GM21619 (cell line): Measurements from ENCODE around the gene BCL7C.
"Not testable (repeated sequence)": the region's sequence is repeated elsewhere in the genome, so short reads cannot be mapped to it uniquely, and the experiment has no call there.

Experiments used
- ATAC-seq: cut with Tn5 transposase; IDR thresholded peaks from one replicate; pipeline ENCODE4 v1.9.1; 2021; ENCODE audit not compliant: unreplicated experiment

The BCL7C gene

DNA sequence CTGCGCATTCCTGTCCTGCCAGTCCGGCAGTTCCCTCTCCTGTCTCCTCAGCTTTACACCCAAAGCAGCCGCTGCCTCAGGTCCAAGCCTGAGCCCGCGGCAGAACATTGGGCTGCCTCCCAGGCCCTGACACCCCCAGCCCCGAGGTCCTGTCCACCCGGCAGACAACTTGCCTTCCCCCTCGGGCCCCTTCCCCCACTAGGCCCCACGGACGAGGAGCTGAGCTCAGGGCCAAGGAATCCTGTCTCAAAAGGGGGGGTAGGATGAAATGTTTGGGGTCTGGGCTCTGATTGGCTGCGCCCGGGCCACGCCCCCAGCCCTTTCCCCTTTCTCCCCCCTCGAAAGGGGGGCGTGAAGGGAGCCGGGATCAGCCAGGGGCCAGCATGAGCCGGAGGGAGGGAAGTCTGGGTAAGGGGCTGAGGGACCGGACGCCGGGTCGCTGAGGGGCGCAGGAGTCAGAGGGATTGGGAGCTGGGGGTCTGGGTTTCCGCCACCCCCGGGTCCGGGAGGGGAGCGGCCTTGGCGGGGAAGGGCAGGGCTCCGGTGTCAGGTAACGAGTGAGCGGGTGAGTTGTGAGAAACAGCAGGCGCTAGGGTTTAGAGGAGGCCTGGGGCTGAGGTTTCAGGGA is 2.5 kb upstream of the BCL7C start, which contains the start of gene CTF1:
TSS of gene CTF1 (plus strand) at position 354 of the 628 bp plus-strand sequence. CDS start at position 384, 30 bp downstream.
- ATAC-seq, result no peak

GRCh38 chr16:30895627-30896260 is 1.9 kb upstream of the BCL7C start:
- ATAC-seq, result no peak

DNA sequence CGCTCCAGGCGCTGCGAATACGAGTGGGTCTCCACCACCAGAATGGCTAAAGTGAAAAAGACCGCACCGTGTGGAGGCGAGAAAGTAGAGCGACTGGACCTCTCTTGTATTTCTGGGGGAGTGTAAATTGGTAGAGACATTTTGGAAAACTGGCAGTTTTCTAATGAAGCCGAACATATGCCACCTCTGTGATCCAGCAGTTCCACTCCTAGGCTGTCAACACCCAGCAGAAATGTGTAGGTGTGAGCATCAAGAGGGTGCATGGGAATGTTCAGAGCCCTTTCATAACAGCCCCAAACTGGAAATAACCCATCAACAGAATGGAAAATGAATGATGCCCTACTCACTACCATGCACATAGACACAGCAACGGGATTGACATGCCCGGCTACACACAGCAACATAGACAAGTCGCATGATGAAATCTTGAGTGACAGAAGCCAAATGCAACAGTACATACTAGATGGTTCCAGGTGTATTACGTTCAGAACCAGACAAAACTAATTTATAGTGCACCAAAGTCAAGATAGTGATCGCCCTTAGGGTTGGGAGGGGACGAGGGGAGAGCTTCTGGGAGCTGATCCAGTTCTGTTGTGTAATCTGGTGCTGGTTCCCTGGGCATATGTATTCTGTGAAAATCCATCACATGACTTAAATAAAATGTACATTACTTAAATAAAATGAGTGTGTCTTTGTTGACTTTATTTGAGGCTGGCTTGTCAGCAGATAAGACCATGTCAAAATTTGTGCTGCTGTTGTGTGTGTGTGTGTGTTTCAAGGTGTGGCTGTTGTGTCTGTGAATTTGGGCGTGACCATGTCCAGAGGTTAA is 877 bp upstream of the BCL7C start:
- ATAC-seq, result no peak

DNA sequence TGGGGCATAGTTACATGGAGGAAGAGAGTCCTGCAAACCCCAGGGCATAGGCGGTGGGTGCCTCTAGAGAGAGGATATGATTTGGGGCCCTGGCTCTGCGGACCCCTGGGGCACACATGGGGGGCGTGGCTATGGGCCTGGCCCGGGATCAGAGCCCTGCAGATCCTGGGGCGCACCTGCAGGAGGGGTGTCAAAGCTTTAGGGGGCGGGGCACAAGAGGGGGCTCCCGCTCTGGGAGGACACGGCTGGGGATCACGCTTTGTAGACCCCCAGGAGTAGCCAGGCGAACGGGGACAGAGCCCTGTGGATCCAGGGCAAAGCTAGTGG is 497 bp downstream of the BCL7C start:
- peak; percentile 12 for ATAC-seq

DNA sequence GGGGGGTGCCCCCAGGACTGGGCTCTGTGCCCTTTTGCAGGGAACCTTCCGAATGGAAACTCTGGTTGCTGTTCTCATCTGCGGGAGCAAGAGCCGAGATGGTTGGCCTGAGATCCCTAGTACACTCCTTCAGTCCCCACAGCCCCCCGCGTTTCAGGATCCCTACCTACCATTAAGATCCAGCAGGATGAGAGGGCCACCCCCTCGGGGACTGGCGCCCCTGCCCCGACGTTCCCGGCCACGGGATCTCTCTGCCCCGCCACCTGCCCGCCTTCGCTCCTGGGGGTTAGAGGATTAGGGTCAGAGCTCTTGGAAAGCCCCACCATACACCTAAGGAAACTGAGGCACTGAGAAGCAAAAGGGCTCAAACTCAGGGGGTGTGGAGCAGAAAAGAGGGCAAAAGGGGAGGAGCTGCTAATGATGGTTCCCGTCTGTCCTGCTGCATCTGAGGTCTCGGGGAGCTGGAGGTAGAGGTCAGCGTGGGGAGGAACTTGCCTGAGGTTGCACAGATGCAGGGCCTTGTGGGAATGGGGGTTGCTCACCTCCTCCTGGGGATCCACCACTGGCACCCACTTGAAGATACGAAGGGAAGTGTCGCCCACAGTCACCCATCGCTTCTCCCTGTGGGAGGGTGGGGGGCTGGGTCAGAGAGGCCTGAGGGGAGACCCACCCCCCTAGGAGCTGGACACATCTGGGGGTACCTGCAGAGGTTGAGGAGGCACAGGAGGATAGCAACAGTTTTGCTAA is 1.0 kb downstream of the BCL7C start:
- no peak for ATAC-seq

DNA sequence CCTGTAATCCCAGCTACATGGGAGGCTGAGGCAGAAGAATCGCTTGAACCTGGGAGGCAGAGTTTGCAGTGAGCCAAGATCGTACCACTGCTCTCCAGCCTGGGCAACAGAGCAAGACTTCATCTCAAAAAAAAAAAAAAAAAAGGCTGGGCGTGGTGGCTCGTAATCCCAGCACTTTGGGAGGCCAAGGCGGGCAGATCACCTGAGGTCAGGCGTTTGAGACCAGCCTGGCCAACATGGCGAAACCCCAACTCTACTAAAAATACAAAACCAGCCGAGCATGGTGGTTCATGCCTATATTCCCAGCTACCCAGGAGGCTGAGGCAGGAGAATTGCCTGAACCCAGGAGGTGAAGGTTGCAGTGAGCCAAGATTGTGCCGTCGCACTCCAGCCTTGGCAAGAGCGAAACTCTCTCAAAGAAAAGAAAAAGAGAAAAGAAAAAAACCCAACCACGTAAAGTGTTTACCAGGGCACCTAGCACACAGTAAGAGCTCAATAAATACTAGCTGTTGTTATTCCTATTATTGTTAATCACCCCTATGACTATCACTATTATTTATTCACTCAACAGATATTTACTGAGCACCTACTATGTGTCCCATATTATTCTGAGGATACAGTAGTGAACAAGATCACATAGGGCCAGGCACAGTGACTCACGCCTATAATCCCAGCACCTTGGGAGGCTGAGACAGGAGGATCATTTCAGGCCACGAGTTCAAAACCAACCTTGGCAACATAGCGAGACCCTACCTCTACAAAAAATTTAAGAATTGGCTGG is 2.6 kb downstream of the BCL7C start:
- not testable (repeated sequence) for ATAC-seq

DNA sequence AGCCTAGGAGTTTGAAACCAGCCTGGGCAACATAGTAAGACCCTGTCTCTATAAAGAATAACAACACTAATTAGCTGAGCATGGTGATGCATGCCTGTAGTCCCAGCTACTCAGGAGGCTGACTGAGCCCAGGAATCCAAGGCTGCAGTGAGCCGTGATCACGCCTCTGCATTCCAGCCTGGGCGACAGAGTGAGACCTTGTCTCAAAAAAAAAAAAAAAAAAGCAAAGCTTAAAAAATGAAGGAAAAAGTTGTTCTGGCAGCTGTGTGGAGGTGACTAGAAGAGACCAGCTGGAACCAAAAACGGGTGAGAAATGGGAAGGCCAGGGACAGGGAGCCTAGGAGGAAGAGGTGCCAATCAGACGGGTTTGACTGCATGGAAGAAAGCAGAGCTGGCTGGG is 4.2 kb downstream of the BCL7C start:
- ATAC-seq, result no peak

DNA sequence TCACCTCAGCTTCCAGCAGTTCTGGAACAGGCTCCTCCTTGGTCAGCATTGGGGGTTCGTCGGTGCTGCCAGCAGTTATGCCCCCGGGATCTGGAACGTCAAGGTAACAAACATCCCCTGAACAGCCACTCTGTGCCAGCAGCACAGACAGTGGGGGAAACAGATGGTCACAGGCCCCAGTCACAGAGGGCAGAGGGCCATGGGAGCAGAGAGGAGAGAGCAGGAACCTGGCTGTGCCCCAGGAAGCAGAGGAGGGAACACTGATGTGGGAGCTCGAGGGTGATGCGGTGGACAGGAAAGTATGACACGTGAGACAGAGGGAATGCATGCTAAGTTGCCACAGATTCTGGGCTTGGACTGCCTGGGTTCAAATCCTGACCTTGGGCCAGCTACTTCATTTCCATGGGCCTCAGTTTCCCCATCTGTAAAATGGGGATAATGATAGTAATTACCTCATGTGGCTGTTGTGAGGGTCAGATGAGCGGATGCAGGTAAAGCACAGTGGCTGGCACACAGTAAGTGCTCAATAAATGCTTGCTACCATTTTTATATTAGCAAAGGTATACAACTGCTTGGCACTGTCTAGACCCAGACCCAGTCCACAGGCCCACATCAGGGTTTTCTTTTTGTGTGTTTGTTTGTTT is 4.9 kb downstream of the BCL7C start:
- no peak for ATAC-seq

DNA sequence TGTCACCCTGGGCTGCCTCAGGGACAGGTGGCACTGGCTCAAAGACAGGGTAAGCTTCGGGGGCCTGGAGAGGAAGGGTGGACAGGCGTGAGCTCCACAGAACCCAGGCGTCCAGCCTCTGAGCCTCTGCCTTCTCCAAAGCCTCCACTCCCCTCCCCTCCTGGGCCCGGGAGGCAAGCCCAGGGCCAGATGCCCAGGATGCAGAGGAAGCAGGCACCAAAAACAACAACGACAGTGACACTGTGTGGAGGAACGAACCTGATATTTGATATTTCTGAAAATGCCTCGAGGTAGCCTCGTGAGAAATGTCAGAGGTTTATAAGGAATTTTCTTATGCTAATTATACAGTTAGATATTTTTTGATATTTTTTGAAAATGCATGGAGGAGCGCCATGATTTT is 6.0 kb downstream of the BCL7C start:
- ATAC-seq, result no peak

DNA sequence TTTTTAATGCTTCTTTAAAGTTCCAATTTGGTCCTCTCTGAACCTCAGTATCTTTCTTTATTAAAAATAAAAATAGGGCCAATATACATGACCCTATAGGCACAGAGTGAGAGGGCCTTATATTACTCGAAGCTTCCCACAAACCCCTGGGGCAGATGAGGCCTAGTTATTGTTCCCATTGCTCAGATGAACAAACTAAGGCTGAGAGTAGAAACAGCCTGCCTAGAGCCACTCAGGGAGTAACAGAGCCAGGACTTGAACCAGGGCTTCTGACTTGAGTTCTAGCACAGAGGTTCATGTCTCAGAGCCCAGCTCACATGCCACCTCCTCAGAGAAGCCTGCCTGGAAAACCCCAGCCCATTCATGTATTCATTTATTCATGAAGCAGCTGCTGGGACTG is 7.7 kb downstream of the BCL7C start:
- no peak for ATAC-seq

GRCh38 chr16:30885196-30885595 is 8.7 kb downstream of the BCL7C start:
- no peak for ATAC-seq

- no peak for ATAC-seq
Measured at GRCh38 chr16:30884760-30885159, 9.1 kb downstream of the BCL7C start.

DNA sequence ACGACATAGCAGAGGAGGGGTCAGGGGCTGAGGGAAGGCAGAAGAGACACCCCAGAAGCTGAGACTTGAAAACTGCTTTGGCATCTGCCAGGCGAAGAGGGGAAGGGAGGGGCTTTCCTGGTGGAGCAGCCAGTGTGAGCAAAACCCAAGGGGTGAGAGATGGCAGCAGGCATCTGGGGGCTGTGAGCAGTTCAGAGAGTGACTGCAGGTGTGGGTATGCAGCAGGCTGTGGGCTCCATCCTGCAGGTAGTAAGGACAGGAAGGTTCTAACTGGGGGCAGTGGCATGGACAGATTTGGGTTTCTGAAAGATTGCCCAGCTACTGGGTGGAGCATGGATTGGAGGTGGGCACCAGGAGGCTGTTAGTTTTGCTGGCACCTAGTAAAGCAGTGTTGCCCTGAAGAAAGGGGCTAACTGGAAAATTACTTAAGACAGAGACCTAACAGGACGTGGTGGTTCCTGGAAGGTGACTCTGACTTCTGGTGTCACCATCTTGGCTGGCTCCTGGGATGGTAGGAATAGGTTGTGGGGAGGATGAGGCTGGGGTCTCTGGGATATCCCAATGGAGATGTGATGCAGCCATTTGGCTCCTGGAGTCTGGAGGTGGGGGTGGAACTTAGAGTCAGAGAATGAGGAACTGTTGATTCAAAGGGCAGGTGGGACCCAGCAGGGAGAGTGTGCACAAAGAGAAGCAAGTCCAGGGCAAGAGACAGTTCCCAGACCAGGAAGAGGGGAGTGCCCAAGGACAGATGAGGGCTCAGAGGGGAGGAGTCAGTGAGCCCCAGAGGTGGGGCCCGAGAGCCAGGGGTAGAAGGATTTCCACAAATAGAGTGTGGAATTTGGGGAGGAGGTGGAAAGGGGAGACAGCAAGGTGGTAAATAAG is 11.2 kb downstream of the BCL7C start:
- ATAC-seq, result no peak

- ATAC-seq, result no peak
Measured at GRCh38 chr16:30876867-30877266, 17.0 kb downstream of the BCL7C start.

DNA sequence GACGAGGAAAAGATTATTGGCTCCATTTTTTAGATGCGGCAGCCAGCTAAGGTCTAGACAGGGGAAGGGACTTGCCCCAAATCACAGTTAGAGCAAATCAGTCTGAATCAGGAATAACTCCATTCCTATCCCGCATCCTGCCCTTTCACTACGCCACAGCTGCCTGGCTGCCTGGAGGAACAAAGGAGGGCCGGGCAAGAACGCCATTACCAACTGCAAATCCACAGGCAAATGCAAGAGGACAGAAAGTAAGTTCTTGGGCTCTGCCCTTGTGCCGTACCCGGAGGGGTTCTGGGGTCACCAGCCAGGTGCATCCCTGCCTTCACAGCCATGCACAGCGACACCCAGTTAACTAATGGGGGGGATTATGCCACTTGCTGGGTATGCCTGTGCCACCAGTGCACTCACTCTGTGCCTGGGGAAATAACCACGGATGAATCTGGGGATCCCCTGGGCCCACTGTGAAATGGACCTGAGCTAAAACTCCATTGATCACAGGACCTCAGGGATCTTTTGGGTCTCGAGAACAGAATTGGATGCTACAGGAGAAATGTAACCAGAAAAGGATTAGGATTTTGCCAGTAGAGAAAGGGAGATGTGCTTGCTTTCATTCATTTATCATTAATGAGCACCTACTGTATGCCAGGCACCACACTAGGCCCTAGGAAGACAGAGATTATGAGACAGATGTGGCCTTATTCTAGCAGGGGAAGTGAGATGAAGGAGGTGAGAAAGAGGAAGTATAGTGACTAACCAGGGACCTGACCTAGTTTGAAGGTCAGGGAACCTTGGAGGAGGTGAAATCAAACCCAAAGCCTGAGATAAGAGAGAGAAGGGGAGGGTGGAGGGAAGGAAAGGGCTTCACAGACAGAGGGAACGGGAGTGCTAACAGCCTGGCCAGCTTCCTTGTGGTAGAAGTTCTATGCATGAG is 17.7 kb downstream of the BCL7C start:
- ATAC-seq, result no peak

DNA sequence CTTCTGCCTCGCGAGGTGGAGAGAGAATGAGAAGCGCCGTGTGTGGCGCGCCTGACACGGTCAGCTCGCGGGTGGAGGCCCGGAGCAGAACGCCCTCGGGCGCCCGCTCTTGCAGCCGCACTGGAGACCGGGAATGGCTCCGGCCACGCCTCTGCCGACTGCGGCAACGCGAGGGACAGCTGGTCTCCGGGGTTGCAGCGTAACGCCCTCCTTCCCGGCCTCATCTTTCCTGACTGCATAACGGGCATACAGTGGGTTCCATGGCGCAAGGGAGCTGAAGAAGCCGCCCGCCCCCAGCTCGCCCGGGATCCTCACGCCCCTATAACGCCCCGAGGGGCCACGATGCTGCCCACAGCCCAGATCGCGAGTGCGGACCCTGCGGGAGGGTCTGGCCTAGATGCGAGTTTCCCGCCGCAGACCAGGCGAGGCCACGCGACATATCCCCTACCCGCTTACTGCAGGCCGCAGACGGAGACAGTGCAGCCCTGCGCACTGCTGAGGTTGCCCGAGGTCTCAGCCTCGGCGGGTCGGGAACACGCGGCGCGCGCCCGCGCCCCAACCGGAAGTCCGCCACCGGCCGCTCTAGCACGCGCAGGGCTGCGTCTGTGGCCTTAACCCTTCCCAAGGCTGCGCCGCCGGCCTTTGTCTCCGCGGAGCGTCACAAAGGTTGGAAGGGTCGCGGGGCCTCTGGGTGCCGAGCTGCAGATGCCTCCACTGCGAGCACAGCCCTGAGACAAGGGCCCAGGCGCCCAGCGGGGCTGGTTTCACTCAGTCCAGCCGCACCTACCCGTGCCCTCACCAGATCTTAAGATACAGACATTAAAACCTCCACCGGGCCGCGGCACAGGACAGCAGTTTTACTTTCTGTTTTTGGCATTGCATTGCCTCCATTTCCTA is 18.8 kb downstream of the BCL7C start:
- peak; percentile 75 for ATAC-seq

DNA sequence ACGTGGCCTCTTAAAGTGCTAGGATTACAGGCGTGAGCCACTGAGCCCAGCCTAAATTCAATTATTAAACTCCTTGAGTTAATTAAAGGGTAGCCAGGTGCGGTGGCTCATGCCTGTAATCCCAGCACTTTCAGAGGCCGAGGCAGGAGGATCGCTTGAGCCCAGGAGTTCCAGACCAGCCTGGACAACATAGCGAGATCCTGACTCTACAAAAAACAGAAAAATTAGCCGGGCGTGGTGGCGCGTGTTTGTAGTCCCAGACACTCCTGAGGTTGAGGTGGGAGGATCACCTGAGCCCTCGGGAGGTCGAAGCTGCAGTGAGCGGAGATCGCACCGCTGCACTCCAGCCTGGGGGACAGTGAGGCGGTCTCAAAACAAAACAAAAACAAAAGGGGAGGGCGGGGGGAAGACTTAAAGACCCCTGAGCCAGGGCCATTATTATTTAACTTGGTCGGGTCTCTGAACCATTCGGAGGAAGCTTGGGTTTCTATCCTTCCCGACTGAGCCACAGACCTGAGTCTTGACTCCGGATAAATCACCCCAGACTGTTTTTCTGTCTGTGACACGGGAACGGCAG is 19.5 kb downstream of the BCL7C start:
- no peak for ATAC-seq
